Thyroid gland (tissue), 4 donors: Measurements from ENCODE around the gene BACH2.

Experiments
- POLR2A ChIP-seq, 2 donors: fragments of 450-650 bp; IDR thresholded peaks; one replicate each; pipeline ENCODE4 v1.6.1; 2017; ENCODE audit warnings: antibody characterized with exemption in 2 of 2, mild to moderate bottlenecking in 2 of 2, moderate library complexity in 1 of 2
- TF ChIP-seq, protein P1 (sequence below), 6 experiments: fragments of 200-600 bp in 3 of 6; fragments of 450-650 bp in 3 of 6; sonication (generic) in 3 of 6; IDR thresholded peaks; one replicate each; pipeline ENCODE4 v1.5.1; 2016 to 2019; ENCODE audit warnings: antibody characterized with exemption in 6 of 6, mild to moderate bottlenecking in 2 of 6, inconsistent platforms in 1 of 6, moderate library complexity in 1 of 6

DNA sequence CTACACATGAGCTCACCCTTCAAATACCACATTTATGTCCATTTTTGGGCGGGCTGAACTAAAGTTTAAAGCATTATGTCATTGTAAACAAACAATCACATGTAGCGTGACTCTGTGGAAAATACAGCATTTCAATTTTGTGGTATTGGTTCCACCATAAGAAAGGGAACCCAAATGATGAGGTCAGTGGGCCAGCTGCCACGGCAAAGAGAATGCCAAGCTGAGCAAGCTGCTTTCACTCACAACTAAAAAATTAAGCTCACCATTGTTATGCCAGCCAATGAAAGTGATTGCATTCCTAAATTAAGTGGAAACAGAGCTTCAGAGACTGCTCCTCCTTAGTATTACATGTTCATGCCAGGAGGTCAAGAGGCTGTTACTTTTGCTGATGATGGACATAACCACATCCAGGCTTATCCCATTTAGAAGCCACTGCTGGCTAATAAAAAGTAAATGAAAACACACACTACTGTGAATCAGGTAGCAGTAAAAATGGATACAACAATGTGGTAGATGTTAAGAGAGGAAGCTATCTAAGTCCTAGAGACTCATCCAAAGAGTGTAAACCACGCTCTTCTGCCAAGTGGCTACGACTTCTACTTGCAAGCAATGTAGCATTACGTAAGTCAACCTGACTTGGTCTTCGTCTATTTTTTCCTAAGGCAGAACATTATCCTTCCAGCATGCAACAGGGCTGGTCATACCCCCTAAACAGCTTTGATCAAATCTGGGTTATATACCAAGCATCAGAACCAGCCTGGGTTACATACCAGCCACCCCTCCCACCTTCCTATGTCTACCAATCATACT lies 164.8 kb downstream of the BACH2 start:
- TF ChIP-seq, protein P1, sequence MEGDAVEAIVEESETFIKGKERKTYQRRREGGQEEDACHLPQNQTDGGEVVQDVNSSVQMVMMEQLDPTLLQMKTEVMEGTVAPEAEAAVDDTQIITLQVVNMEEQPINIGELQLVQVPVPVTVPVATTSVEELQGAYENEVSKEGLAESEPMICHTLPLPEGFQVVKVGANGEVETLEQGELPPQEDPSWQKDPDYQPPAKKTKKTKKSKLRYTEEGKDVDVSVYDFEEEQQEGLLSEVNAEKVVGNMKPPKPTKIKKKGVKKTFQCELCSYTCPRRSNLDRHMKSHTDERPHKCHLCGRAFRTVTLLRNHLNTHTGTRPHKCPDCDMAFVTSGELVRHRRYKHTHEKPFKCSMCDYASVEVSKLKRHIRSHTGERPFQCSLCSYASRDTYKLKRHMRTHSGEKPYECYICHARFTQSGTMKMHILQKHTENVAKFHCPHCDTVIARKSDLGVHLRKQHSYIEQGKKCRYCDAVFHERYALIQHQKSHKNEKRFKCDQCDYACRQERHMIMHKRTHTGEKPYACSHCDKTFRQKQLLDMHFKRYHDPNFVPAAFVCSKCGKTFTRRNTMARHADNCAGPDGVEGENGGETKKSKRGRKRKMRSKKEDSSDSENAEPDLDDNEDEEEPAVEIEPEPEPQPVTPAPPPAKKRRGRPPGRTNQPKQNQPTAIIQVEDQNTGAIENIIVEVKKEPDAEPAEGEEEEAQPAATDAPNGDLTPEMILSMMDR (IDR thresholded peaks at IDR 0.05) = no peak
- TF ChIP-seq POLR2A (IDR thresholded peaks at IDR 0.05) = no peak
